Panc1 (cell line): ENCODE data around the gene DNAJC13.

Source experiments
- POLR2AphosphoS5 ChIP-seq: IDR thresholded peaks from 2 replicates; pipeline ENCODE4 v1.6.1; 2012; ENCODE audit warnings: mild to moderate bottlenecking, low read depth, low read length, moderate library complexity
- SIN3A ChIP-seq: IDR thresholded peaks from 2 replicates; pipeline ENCODE4 v1.6.1; 2012; ENCODE audit warnings: low read depth, mild to moderate bottlenecking, low read length, moderate library complexity, borderline replicate concordance; ENCODE audit not compliant: insufficient read depth
- TF ChIP-seq, protein P1 (sequence below): fragments of 450-650 bp; IDR thresholded peaks from 2 replicates; pipeline ENCODE4 v1.5.1; 2017; ENCODE audit warnings: mild to moderate bottlenecking

DNA sequence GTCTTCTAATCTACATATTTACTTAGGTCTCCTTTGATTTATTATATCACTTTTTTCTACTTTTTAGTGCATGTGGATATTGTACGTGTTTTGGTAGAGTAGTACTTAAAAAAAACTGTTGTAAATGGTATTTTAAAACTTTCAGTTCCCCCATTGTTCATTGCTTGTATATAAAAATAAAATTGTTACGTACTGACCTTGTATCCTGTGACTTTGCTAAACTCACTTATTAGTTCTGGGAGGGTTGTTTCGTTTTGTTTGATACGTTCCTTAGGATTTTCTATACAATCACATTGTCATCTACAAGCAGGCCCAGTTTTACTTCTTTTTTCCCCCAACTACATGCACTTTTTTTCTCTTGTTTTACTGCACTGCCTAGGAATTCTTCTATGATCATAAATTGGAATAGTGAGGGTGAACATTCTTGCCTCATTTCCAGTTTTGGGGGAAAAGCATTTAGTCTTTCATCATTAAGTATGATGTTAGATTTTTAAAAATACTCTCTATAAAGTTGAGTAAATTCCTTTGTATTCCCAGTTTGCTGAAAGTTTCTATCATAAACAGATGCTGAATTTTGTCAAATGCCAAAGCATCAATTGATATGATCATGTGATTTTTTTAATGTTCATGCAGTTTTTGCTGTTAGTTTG, 146.2 kb downstream of the DNAJC13 start:
- TF ChIP-seq, protein P1, sequence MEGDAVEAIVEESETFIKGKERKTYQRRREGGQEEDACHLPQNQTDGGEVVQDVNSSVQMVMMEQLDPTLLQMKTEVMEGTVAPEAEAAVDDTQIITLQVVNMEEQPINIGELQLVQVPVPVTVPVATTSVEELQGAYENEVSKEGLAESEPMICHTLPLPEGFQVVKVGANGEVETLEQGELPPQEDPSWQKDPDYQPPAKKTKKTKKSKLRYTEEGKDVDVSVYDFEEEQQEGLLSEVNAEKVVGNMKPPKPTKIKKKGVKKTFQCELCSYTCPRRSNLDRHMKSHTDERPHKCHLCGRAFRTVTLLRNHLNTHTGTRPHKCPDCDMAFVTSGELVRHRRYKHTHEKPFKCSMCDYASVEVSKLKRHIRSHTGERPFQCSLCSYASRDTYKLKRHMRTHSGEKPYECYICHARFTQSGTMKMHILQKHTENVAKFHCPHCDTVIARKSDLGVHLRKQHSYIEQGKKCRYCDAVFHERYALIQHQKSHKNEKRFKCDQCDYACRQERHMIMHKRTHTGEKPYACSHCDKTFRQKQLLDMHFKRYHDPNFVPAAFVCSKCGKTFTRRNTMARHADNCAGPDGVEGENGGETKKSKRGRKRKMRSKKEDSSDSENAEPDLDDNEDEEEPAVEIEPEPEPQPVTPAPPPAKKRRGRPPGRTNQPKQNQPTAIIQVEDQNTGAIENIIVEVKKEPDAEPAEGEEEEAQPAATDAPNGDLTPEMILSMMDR: no peak
- TF ChIP-seq SIN3A: no peak
- no peak for TF ChIP-seq POLR2AphosphoS5
